Mesendoderm (in vitro differentiated cells): ENCODE data around the gene RPL34.
"Not testable (repeated sequence)": the region's sequence is repeated elsewhere in the genome, so short reads cannot be mapped to it uniquely, and the experiment has no call there.

Experiments used
- DNase-seq: peaks from one replicate; pipeline ENCODE4 v3.0.0; 2013
- H2AK5ac ChIP-seq: 2 replicates; pipeline ENCODE4 v1.6.1; 2013; ENCODE audit warnings: low read length, inconsistent platforms
- H2BK120ac ChIP-seq: 2 replicates; pipeline ENCODE4 v1.6.1; 2013; ENCODE audit warnings: low read depth, mild to moderate bottlenecking, low read length, moderate library complexity, mixed read lengths
- H2BK15ac ChIP-seq: replicated peaks from 2 replicates; pipeline ENCODE4 v1.6.1; 2013; ENCODE audit warnings: low read depth, mild to moderate bottlenecking, moderate library complexity
- H2BK5ac ChIP-seq: 2 replicates; pipeline ENCODE4 v1.6.1; 2013; ENCODE audit warnings: low read length, inconsistent platforms
- H3K18ac ChIP-seq: 2 replicates; pipeline ENCODE4 v1.6.1; 2013; ENCODE audit warnings: mild to moderate bottlenecking, low read length, mixed read lengths
- H3K23ac ChIP-seq: one replicate; pipeline ENCODE4 v1.6.1; 2013; ENCODE audit warnings: low read length
- H3K27ac ChIP-seq: 2 replicates; pipeline ENCODE4 v1.5.1; 2013; ENCODE audit warnings: low read depth, mild to moderate bottlenecking, inconsistent platforms, low read length, moderate library complexity
- H3K27me3 ChIP-seq: 2 replicates; pipeline ENCODE4 v1.6.1; 2013; ENCODE audit warnings: low read length, control low read depth, mild to moderate bottlenecking, inconsistent platforms; ENCODE audit not compliant: insufficient read depth, poor library complexity
- H3K36me3 ChIP-seq: 2 replicates; pipeline ENCODE4 v1.6.1; 2013; ENCODE audit warnings: low read length, inconsistent platforms; ENCODE audit not compliant: control insufficient read depth, insufficient read depth
- H3K4ac ChIP-seq: one replicate; pipeline ENCODE4 v1.6.1; 2013; ENCODE audit warnings: low read depth, mild to moderate bottlenecking, low read length, moderate library complexity
- H3K4me1 ChIP-seq: 2 replicates; pipeline ENCODE4 v1.6.1; 2013; ENCODE audit warnings: low read depth, low read length, inconsistent platforms; ENCODE audit not compliant: control insufficient read depth
- H3K4me2 ChIP-seq: 2 replicates; pipeline ENCODE4 v1.6.1; 2013; ENCODE audit warnings: low read length
- H3K4me3 ChIP-seq: 2 replicates; pipeline ENCODE4 v1.5.1; 2013; ENCODE audit warnings: mild to moderate bottlenecking, low read length
- H3K56ac ChIP-seq: one replicate; pipeline ENCODE4 v1.6.1; 2013; ENCODE audit warnings: low read length
- H3K79me1 ChIP-seq: 2 replicates; pipeline ENCODE4 v1.6.1; 2013; ENCODE audit warnings: low read length, inconsistent platforms
- H3K79me2 ChIP-seq: 2 replicates; pipeline ENCODE4 v1.6.1; 2013; ENCODE audit warnings: mild to moderate bottlenecking, low read length; ENCODE audit not compliant: control insufficient read depth, insufficient read depth
- H3K9ac ChIP-seq: 2 replicates; pipeline ENCODE4 v1.6.1; 2013; ENCODE audit warnings: low read length, inconsistent platforms
- H4K5ac ChIP-seq: one replicate; pipeline ENCODE4 v1.6.1; 2013; ENCODE audit warnings: low read length
- H4K8ac ChIP-seq: one replicate; pipeline ENCODE4 v1.6.1; 2013; ENCODE audit warnings: low read depth, mild to moderate bottlenecking, control low read depth, low read length, moderate library complexity
- WGBS: extraction: QIAGEN DNeasy Blood & Tissue Kit; methylation state at CpG from one replicate; pipeline ENCODE4 v1.1.7; 2013; ENCODE audit warnings: low lambda C conversion rate, missing lambda C conversion rate; ENCODE audit not compliant: insufficient coverage; ENCODE audit errors: extremely low coverage; 5-methylcytosine and 5-hydroxymethylcytosine counted together

Gene RPL34

GRCh38 chr4:108588878-108589277, 31.5 kb upstream of the RPL34 start:
- no peaks in the 10 kb centered on the region for H3K27me3 ChIP-seq
- H3K27ac ChIP-seq: no peak overlapping the region
- DNase-seq: peak; percentile 27
- no peak overlapping the region for H3K9ac ChIP-seq
- no peak overlapping the region for H3K56ac ChIP-seq
- no peaks in the 10 kb centered on the region for H3K79me1 ChIP-seq
- H3K36me3 ChIP-seq: no peaks in the 10 kb centered on the region
- H3K4me1 ChIP-seq: no peaks in the 10 kb centered on the region
- H3K23ac ChIP-seq: no peak overlapping the region
- WGBS: no CpG with 5 or more reads among the region's 1 CpG
- H2BK5ac ChIP-seq: no peak overlapping the region
- no peak overlapping the region for H2BK120ac ChIP-seq
- H2AK5ac ChIP-seq: no peak overlapping the region
- no peak overlapping the region for H4K8ac ChIP-seq
- no peaks in the 10 kb centered on the region for H3K79me2 ChIP-seq
- no peak overlapping the region for H2BK15ac ChIP-seq
- H3K4ac ChIP-seq: no peak overlapping the region
- no peak overlapping the region for H3K4me3 ChIP-seq
- no peak overlapping the region for H3K18ac ChIP-seq
- no peak overlapping the region for H4K5ac ChIP-seq
- H3K4me2 ChIP-seq: no peak overlapping the region

- no peak overlapping the region for H4K5ac ChIP-seq
- no peak overlapping the region for H3K9ac ChIP-seq
- no peaks in the 10 kb centered on the region for H3K27me3 ChIP-seq
- no peak overlapping the region for H2BK120ac ChIP-seq
- peak; percentile 49 for DNase-seq
- WGBS: no CpG with 5 or more reads among the region's 2 CpGs
- no peaks in the 10 kb centered on the region for H3K4me1 ChIP-seq
- H3K4ac ChIP-seq: no peak overlapping the region
- H3K56ac ChIP-seq: no peak overlapping the region
- no peak overlapping the region for H2BK15ac ChIP-seq
- H3K27ac ChIP-seq: no peak overlapping the region
- no peak overlapping the region for H3K4me3 ChIP-seq
- H3K18ac ChIP-seq: no peak overlapping the region
- H2AK5ac ChIP-seq: no peak overlapping the region
- no peak overlapping the region for H3K4me2 ChIP-seq
- H3K36me3 ChIP-seq: no peaks in the 10 kb centered on the region
- H3K23ac ChIP-seq: no peak overlapping the region
- no peaks in the 10 kb centered on the region for H3K79me1 ChIP-seq
- no peak overlapping the region for H4K8ac ChIP-seq
- no peaks in the 10 kb centered on the region for H3K79me2 ChIP-seq
- H2BK5ac ChIP-seq: no peak overlapping the region
Observed at GRCh38 chr4:108589961-108590360, 30.4 kb upstream of the RPL34 start.

GRCh38 chr4:108590776-108591175, 29.6 kb upstream of the RPL34 start:
- no peak overlapping the region for H2BK120ac ChIP-seq
- H3K79me1 ChIP-seq: no peaks in the 10 kb centered on the region
- H3K56ac ChIP-seq: no peak overlapping the region

GRCh38 chr4:108592674-108592986, 27.7 kb upstream of the RPL34 start:
- Histone ChIP-seq H3K4me3 (no peak overlapping the region), H2BK15ac (no peak overlapping the region), H3K79me2 (no peaks in the 10 kb centered on the region), H3K36me3 (no peaks in the 10 kb centered on the region), H3K27me3 (no peaks in the 10 kb centered on the region), H2BK120ac (no peak overlapping the region), H3K23ac (no peak overlapping the region), H2BK5ac (no peak overlapping the region), H4K8ac (no peak overlapping the region), H3K18ac (no peak overlapping the region), H4K5ac (no peak overlapping the region), H3K56ac (no peak overlapping the region), H3K9ac (no peak overlapping the region), H3K27ac (no peak overlapping the region), H2AK5ac (no peak overlapping the region), H3K4ac (no peak overlapping the region), H3K79me1 (no peaks in the 10 kb centered on the region), H3K4me1 (no peaks in the 10 kb centered on the region), H3K4me2 (no peak overlapping the region)
- WGBS: no CpG with 5 or more reads among the region's 2 CpGs
- peak; percentile 30 for DNase-seq

More at GRCh38 chr4:108590776-108591175, 29.6 kb upstream of the RPL34 start:
- Histone ChIP-seq H4K8ac (no peak overlapping the region), H3K79me2 (no peaks in the 10 kb centered on the region), H3K9ac (no peak overlapping the region), H3K4ac (no peak overlapping the region), H2AK5ac (no peak overlapping the region), H3K4me1 (no peaks in the 10 kb centered on the region), H3K18ac (no peak overlapping the region), H2BK15ac (no peak overlapping the region), H3K27ac (no peak overlapping the region), H3K27me3 (no peaks in the 10 kb centered on the region), H3K23ac (no peak overlapping the region), H4K5ac (no peak overlapping the region), H2BK5ac (no peak overlapping the region), H3K4me2 (no peak overlapping the region), H3K4me3 (no peak overlapping the region), H3K36me3 (no peaks in the 10 kb centered on the region)
- DNase-seq: no peak
- no CpG with 5 or more reads among the region's 1 CpG for WGBS

GRCh38 chr4:108594296-108594695, 26.1 kb upstream of the RPL34 start:
- not testable (repeated sequence) for DNase-seq, H2BK5ac ChIP-seq, H3K79me2 ChIP-seq, H3K56ac ChIP-seq, H3K79me1 ChIP-seq, H3K27ac ChIP-seq, H2BK15ac ChIP-seq, H3K4me3 ChIP-seq, H3K4ac ChIP-seq, H3K9ac ChIP-seq, H3K18ac ChIP-seq, H3K23ac ChIP-seq, H3K4me1 ChIP-seq, H3K4me2 ChIP-seq, H4K8ac ChIP-seq, H3K36me3 ChIP-seq, H2AK5ac ChIP-seq, H2BK120ac ChIP-seq, H3K27me3 ChIP-seq, H4K5ac ChIP-seq
- no CpG with 5 or more reads among the region's 21 CpGs for WGBS

- no peak overlapping the region for H3K56ac ChIP-seq
- H3K4me3 ChIP-seq: no peak overlapping the region
- H2AK5ac ChIP-seq: no peak overlapping the region
- no peak overlapping the region for H3K27ac ChIP-seq
- H3K4me2 ChIP-seq: no peak overlapping the region
- no peaks in the 10 kb centered on the region for H3K27me3 ChIP-seq
- H2BK15ac ChIP-seq: no peak overlapping the region
- H2BK5ac ChIP-seq: no peak overlapping the region
- no peak overlapping the region for H3K9ac ChIP-seq
- H2BK120ac ChIP-seq: no peak overlapping the region
- H4K5ac ChIP-seq: no peak overlapping the region
- no peak overlapping the region for H4K8ac ChIP-seq
- no CpG with 5 or more reads among the region's 1 CpG for WGBS
- no peaks in the 10 kb centered on the region for H3K79me2 ChIP-seq
- H3K4me1 ChIP-seq: no peaks in the 10 kb centered on the region
- no peaks in the 10 kb centered on the region for H3K79me1 ChIP-seq
- no peak overlapping the region for H3K23ac ChIP-seq
- no peak overlapping the region for H3K18ac ChIP-seq
- H3K4ac ChIP-seq: no peak overlapping the region
- no peaks in the 10 kb centered on the region for H3K36me3 ChIP-seq
- DNase-seq: no peak
Observed at GRCh38 chr4:108596344-108596743, 24.0 kb upstream of the RPL34 start.
